ENCODE results near the gene AQP12B. TPM values are rescaled to one million over a fixed set of nuclear protein-coding genes. Genes with fewer than 3 reads are reported as not detected.
"Not testable (repeated sequence)": the region's sequence is repeated elsewhere in the genome, so short reads cannot be mapped to it uniquely, and the experiment has no call there.

Gene AQP12B
- polyA plus RNA-seq, 10 donors: 0.32 to 1.6 (median 0.74) TPM

DNA sequence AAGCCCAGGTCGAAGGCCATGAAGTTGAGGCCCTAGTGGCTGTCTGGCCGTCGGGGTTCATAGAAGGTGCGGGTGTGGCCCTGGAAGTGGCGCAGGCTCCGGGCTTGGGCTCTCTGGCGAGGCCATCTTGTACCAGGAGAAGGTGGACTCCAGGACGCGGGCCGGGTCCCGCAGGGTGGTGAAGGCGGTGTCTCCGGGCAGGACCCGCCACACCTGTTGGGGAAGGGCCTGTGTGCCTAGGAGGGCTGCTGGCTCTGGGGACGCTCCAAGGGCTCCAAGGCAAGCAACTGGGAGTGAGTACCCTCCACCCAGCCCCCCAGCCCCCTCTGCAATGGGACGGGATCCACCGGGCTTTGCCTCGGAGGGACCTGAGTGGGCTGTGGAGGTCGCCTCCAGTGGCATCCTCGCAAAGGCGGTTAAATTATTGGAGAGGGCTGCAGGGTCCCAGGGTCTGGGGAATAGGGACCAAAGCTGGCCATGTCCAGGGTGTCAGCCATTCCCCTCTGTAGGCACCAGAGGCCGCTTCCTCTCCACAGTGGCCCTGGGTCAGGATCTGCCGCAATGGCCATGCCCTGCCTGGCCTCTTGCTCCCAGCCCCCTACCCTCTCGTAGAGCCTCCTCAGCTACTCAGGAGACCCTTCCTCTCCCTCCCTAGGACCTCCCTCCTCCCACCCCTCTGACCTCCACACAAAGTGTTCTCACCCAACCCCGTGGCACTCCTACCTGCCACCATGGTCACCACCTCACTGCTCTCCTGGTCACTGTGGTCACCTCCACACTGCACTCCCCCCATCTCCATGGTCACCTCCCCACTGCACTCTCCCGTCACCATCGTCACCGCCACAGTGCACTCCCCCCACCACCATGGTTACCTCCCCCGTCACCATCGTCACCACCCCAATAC is 19.3 kb upstream of the AQP12B start:
- DNase-seq: no peak

DNA sequence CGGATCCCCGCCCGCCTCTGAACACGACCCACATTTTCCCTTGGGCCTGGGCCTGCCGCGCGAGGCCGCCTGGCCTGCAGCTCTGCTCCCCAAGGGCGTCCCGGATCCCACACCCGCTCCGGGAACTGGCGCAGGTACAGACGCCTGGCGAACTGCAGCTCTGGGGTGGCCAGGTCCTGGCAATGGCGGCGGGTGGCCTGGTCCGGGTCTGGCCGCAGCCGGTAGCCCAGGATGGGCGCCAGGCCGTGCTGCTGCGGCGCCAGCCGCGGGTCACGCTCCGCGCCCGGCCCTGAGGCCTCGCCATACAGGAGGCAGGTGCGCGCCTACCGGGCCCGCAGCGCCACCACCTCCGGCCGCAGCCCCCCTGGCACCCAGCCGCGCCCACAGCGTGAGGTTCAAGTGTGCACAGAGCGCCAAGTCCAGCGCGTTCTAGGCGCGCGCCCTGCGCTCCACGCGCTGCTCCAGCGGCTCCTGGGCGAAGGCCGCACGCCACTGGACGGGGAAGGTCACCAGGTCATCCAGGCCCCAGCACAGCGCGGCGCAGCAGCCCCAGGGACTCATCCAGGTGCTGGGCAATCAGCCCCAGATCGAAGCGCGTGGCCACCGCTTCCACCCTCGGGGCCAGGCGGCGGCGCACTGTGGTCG is 18.5 kb upstream of the AQP12B start:
- DNase-seq: no peak

DNA sequence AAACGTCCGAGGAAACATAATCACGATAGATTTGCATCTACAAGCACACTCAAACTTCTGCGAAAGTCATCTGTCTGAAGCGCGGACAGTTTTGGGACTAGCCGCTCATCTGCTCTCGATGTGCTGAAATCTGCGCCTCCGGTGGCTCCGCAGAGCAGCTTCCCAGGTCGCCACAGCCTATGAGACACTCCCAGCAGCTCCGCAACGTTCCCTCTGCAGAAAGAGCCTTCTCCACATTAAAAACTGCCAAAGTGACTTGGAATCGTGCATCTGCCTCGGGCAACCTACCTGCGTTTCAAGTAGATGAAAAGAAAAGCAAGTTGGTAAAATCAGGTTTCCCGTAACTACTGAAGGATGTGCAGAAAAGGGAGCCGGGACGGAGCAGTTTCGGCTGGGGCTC is 17.9 kb upstream of the AQP12B start:
- not testable (repeated sequence) for DNase-seq

DNA sequence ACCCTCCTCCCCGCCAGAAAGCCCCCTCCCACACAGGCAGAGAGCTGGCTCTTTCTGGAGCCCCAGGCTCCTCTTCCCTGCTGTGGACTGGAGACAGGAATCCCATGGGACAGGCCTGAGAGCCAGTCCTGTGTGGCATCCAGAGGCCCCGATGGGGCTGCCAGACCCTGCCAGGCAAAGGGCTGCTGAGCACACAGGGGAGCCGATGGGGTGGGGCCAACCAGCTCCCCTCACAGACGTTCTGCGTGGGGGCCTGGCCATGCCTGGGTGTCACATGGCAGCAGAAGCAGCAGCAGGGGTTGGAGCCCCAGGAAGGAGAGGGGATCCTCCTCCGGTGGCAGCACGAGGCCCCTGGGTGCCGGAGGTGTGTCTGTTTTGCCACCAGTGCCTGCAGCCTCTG is 17.1 kb upstream of the AQP12B start:
- not testable (repeated sequence) for DNase-seq

DNA sequence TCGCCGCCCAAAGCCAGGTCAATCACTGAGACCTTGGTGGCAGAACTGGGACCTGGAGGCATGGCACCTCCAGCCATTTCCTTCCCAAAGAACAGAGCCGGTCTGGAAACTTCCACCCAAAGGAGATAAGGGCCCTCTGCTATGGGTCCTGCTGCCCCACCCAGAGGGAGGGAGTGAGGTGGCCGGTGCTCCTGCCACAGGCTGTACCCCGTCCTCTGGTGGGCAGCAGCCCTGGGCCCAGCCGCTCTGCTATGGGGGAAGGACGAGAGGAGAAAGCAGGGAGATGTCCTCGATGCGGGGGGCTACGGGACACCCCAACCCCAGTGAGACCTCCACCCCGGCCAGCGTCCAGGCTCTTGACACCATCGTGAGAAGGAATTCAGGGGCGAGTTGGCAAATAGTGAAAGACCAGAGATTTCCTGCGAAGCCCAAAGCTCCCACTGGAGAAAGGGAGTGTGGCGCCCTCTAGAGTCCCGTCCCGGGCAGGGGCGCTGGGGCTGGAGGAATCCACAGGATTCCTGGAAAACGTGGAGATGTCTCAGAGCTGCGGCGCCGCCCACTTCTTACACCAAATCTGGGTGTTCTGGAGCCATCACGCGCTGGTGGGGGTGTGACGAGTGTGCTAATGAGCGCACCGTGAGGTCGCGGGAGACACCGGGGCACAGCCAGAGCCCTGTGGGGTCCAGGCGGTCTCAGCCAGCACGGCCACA is 16.3 kb upstream of the AQP12B start:
- DNase-seq: not testable (repeated sequence)

DNA sequence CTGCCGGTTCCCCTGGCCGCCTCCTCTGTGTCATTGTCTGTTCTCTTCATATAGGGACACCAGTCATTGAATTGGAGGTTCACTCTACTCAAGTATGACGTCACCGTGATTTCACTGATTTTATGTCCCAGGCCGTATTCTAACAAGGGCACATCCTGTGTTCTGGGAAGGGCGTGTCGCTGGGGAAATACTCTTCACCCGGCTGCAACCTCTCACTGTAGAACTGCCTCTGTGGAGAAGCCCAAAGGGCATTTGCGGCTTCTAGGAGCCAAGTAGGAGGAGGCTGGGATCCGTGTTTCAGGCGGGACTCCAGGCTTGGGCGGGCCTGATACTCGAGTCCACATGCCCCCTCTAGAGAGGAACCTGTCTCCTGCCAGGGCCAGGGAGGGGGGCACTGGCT is 13.8 kb upstream of the AQP12B start:
- not testable (repeated sequence) for DNase-seq

DNA sequence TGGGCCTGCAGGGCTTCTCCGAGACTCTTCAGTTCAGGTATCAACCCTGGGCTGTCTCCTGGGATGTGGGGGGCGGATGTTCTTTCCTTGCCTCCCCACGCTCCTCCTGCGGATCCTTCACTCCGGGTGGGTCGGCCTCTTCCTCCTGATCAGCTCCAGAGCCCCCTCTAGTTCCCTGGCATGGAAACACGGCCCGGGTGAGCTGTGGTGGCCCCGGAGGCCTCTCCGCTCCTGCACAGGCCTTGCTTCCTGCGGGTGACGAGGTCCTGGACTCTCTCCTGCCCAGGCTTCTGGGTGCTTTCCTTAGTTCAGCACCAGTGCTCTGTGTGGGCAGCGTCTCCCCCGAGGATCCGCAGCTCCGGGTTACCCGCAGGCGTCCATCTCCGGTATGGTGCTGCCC is 12.9 kb upstream of the AQP12B start:
- not testable (repeated sequence) for DNase-seq

DNA sequence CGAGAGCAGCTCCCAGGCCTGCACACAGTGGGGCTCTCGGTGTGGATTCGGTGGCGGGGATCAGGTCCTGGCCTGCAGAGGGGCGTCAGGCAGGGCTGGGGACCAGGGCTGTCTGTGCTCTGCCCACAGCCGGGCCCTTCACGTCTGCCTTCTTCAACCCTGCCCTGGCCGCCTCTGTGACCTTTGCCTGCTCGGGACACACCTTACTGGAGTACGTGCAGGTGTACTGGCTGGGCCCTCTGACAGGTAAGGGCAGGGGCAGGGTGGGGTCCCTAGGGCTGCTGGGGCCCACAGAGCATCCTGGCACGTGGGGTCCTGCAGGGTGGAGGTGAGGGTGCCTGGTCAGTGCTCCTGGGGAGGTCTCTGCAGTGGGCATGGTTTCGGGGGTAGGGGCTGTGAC is 11.6 kb upstream of the AQP12B start:
- not testable (repeated sequence) for DNase-seq

DNA sequence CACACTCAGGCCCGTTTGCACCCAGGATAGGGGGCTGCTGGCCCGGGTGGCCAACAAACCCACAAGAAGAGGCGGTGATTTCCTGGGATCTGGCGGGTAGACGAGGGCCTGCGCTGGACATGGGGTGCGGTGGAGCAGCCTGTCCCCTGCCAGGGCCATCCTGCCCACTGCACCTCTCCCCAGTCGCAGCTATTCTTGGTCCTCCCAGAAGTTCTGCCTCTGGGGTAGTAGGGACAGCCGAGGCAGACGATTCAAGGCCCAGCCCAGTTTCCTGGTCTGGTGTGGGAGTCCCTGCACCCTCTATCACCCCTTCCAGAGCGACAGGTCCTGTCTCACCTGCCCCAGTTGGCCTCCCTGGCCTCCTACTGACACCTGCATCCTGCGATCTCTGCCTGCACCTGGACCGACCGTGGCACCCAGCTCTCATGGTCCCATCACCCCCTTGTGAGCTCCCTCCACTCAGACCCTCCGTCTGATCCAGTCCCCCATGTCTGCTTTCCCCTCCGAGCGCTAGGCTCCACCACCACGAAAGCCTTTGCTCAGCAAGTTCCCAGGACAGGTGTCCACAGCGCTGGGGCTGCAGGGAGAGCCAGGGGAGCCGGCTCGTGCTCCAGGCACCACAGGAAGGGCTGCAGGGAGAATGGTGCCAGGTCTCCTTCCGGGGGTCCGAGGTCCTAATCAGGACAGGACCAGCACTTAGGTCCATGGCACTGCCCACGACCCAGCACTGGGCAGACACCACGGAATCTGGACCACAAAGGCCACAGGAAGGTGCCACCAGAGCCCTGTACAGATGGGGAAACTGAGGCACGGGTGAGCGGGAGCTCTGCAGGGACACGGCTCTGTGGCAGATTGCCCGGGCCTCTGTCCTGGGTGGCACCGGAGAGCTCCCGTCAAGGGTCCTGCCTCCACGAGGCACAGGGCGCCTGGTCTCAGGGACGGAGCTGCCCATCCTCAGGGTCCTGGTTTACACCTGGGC is 10.2 kb upstream of the AQP12B start:
- DNase-seq: not testable (repeated sequence)

DNA sequence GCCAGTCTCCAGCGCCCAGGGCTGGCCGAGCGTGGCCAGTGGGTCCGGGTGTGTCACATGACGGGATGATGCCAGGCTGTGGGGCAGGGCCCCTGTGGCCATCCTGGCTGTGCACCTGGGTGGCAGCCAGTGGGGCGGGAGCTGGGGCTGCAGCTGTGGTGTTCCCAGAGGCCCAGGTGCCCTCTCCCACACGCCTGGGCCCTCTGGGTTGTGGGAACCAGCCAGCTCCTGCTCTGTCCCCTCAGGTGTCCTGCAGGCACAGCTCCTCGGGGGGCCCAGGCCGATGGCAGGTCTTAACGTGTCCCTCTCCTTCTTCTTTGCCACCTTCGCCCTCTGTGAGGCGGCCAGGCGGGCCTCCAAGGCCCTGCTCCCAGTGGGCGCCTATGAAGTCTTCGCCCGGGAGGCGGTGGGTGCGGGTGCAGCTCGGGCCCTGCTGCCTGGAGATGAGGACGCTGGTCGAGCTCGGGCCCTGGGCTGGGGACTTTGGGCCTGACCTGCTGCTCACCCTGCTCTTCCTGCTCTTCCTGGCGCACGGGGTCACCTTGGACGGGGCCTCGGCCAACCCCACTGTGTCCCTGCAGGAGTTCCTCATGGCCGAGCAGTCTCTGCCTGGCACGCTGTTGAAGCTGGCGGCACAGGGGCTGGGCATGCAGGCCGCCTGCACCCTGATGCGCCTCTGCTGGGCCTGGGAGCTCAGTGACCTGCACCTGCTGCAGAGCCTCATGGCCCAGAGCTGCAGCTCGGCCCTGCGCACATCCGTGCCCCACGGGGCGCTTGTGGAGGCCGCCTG is 9.1 kb upstream of the AQP12B start, which contains the start of gene AQP12A:
AQP12A (plus strand) TSS at position 236 of the 790 bp plus-strand sequence; CDS start at position 284, 48 bp downstream.
- DNase-seq: not testable (repeated sequence)

DNA sequence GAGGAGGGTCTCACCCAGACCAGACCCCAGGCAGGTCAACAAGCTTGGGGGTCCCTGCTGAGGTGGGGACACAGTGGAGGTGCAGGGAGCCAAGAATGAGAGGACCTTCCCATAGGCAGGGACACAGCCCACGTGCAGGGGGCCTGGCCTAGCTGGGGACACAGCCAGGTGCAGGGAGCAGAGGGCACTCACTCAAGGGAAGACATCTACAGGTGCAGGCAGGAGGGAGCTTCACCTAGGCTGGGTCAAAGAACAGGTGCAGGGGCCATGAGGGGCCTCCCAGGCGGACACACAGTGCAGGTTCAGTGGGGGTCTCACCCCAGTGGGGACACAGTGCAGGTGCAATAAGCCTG is 8.4 kb upstream of the AQP12B start:
- DNase-seq: not testable (repeated sequence)

DNA sequence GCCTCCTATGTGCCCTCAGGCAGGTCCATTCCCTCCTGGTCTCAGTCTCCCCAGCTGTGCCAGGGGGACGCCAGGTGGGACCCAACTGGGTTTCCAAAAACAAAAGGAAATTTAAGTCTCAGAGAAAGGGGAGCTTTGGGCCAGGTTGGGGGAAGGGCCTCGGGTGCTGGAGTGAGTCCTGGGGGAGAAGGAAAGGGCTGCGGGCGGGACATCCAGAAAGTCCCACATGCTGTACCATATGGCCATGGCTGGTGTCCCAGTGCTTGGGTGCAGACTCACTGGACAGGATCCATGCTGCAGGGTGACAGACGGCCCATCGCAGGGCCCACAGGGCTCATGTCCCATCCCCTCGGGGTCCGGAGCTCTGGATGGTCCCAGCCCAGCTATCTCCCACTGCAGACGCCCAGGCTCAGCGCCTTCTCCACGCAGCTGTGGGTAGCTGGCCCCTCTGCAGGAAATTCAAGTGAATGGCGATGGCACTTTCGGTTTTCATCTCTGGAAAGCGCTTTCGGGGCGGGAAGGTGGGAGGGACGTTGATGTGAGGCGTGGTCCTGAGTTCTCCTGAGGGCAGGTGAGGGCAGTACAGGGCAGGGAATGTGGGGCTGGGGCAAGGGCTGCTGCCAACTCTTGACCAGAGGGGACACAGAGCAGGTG is 7.9 kb upstream of the AQP12B start:
- not testable (repeated sequence) for DNase-seq

DNA sequence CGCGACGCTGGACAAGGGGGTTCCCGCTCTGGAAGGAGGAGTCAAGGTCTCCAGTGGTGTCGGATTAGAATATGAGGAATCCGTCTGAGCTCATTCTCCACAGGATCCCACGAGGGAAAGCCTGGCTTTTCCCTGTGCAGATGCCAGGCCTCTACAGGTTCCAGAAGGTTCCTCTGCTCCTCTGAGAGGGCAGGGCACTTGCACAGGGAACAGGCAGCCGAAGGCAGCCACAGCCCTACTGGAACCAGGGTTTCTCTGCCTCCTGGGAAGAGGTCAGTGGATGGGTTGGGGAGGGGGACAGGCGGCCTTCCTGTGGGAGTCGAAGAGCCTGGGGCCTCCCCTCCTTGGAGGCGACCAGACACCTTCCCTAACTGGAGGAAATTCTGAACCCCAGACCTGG is 7.3 kb upstream of the AQP12B start:
- DNase-seq: no peak

DNA sequence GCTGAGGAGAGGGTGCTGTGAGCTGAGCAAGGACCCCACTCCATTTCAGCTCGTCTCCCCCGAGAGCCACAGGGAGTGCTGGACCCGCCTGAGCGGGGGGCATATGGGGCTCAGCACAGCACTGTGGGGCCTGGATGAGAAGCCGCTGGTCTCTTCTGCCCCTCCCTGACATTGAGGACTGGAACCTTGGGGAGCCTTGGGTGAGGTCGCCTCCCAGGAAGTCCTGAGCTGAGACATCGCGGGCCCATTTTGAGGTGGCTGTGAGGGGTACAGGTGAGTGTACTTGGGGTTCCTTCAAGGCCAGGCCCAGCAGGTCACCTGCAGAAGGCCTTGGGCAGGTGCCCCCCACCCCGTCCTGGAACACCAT is 5.9 kb upstream of the AQP12B start:
- no peak for DNase-seq

DNA sequence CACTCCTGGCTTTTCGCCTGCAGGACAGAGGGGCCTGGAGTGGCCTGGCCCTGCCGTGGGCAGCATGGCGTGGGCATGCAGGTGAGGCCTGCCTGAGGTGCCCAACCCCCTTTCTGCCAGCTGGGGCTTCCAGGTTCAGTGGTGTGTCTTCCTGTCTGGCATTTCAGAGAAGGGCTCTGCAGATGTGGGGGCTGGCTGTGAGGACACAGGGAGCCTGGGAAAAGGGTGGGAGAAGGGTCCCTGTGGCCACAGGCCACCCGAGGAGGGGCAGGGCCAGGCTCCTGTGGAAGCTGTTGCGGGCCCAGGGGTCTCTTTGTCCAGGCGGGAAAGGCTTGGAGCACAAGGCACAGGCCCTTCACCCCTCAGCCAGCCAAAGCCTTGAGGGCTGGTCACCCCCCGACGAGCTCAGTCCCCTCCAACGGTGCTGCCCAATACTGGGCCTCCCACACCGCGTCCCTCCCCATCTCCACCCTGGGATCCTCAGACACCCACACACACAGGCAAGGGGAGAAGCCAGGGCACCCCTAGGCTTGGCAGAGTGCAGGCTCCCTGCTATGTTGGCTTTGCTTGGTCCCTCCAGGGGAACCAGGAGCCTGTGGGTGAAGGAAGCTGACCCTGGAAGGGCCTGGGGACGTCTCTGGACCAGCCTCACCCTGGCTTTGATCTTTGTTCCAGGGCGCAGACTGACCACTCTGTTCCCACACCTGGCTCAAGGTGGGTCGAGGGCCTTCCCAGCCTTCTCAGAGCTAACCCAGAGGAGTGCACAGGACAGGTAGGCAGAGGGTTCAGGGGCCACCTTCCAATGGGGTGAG is 5.3 kb upstream of the AQP12B start:
- no peak for DNase-seq

DNA sequence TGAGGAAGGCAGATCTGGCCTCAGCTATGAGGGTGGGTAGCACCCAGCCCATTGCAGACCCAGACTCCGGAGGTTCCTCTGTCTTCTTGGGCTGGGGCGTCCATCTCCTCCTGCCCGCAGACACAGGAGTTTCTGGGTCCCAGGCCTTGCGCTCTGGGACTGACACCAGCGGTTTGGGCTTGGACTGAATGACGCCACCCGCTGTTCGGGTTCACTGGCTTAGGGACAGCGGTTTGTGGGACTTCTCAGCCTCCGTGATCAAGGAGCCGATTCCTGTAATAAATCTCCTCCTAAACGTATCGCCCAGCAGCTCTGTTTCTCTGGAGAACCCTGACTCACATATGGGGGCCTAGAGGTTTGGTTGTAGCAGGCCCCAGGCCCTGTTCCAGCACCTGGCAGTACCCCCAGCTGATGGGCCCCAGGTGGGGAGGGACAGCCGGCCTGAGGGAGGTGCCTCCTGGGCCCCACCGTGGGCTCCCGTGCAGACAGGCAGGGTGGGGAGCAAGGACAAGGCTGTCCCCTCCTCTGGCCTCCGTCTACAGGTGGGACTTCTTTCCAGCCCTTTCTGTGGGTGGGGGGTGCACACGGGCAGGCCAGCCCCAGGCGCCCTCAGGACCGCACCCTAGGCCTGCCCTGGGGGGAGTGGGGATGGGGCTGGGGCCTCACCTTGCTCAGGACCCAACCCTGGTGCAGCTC is 4.5 kb upstream of the AQP12B start:
- no peak for DNase-seq

DNA sequence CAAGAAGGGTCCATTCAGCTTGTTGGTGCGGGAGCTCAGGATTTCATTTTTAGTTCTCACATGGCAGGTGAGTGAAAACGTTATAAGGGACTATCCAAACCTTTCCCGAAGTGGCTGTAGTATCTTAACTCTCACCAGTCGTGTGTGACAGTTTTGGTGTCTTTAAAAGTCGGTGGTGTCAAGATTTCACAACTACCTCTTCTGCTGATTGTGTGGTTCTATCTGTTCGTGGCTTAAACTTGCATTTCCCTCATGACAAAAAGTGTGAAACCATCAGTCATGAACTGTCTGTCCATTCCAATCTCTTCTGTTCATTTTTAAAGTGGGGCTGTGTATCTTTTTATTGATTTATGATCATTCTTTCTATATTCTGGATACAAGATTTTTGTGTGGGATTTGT is 3.8 kb upstream of the AQP12B start:
- DNase-seq: no peak

DNA sequence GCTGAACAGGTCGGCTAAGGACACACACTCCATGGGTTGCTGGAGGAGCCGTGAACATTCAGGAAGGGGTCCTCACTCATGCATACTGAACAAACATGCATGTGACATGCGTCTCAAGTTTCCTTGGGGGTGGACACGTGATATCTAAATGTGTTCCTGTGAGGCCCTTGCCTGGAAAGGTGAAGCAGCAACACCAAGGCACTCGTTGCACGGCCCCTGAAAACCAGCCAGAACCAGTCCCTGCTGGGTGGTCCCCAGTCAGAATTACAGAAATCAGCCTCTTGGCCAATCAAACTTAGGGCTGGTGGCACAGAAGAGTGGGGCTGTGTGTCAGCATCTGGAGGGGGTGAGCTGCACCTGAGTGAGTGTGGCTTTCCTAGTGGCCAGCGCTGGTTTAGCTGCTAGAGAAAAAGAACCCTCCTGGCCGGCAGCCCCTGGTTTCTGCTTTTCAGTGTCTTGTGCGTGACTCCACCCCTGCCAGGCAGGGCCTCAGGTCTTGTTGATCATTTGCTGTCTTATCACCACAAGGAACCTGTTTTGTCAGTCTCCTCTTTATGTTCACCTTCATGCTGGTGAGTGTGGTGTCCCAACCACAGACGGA is 3.2 kb upstream of the AQP12B start:
- no peak for DNase-seq

Measured in muscle of back (tissue), 11 donors.